ENCODE data around the gene SLC22A1.
"Not testable (repeated sequence)": the region's sequence is repeated elsewhere in the genome, so short reads cannot be mapped to it uniquely, and the experiment has no call there.

SLC22A1 gene

DNA sequence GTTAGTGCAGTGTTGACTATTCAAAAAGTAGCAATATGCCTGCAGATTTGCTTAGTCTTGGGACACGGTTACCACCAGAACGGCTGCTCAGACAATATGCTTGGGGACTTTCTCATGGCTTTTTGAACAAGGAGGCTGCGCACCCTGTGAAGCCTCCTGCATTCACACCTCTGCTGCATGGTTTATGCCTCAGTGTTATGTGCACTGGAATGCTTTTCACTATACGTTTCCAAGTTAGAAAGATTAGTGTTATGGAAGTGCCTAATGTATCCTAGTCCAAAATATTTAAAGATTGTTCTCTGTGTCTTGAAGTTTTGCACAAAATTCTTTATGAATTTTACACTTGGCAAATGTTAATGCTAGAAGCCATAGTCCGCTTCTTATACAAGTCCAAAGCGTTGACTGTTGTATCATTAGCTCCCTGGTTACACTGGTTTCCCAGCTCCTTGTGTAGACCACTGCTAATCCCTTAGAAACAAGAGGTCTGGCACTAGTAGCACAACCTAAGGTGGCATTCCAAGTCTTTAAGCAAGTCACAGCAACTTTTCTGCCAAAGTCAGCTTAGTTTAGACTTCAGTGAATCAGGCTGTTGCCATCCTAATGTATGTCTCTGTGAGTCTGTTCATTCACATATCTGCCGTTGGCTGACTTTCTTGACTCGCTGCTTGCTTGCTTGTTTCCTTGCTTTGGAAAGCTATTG lies 26.3 kb upstream of the SLC22A1 start:
- FAIRE-seq, result no peak

- FAIRE-seq, result no peak
Observed at GRCh38 chr6:160101277-160102205, 20.1 kb upstream of the SLC22A1 start.

DNA sequence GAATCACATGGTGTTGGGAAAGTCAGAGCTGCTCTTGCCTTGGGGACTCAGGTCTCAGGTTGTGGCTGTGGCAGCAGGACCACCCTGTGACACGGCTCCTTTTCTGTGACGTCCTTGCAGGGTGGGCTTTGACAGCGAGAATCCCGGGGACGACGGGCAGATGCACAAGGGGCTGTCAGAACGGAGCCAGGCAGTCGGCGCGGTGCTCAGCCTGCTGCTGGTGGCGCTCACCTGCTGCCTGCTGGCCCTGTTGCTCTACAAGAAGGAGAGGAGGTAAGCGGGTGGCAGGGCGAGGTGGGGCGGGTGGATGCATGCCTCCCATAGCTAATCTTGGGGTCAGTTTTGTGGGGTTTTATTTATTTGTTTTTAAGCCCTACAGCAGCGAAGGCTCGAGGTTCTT lies 19.2 kb upstream of the SLC22A1 start:
- FAIRE-seq, result no peak

DNA sequence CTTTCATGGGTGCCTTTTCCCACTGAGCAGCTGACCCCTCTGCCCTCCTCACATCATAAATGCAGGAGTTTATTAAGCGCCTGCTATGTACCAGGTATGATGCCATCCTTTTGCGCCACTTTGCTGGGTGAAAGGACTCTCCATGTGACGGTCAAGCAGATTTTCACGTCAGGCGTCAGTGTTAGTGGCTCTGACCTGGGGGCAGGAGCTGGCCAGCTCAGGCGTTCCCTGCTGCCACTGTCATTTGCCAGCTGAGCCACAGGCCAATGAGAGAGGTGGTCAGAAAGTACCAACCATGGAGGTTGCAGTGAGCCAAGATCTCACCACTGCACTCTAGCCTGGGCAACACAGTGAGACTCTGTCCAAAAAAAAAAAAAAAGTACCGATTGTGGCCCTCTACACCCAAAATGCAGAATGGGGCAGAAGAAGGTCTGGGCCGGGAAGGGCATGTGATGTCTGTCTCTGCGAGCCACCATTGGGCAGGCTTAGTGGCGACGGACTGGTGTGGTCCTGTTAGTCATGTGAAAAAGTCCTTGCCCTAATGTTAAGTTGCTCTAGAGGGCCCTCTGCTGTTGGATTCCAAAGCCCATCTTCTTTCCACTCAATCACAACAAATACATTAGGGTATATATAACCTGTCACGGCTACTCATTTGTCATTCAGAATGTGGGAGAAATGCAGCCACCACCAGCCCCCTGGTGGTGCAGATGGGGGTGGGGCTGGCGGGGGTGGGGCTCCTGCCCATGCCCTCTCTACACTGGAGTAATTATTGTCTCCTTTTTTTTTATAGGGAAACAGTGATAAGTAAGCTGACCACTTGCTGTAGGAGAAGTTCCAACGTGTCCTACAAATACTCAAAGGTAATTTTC lies 18.4 kb upstream of the SLC22A1 start:
- no peak for FAIRE-seq

GRCh38 chr6:160103825-160104100 lies 17.9 kb upstream of the SLC22A1 start:
- FAIRE-seq, result no peak

- no peak for FAIRE-seq
Observed at GRCh38 chr6:160104821-160105517, 16.6 kb upstream of the SLC22A1 start.

DNA sequence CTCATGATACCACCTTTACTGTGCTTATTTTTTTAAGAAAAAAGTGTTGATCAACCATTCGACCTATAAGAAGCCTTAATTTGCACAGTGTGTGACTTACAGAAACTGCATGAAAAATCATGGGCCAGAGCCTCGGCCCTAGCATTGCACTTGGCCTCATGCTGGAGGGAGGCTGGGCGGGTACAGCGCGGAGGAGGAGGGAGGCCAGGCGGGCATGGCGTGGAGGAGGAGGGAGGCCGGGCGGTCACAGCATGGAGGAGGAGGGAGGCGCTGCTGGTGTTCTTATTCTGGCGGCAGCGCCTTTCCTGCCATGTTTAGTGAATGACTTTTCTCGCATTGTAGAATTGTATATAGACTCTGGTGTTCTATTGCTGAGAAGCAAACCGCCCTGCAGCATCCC lies 15.6 kb upstream of the SLC22A1 start:
- FAIRE-seq, result no peak

GRCh38 chr6:160106701-160107100 lies 14.9 kb upstream of the SLC22A1 start:
- FAIRE-seq, result no peak

DNA sequence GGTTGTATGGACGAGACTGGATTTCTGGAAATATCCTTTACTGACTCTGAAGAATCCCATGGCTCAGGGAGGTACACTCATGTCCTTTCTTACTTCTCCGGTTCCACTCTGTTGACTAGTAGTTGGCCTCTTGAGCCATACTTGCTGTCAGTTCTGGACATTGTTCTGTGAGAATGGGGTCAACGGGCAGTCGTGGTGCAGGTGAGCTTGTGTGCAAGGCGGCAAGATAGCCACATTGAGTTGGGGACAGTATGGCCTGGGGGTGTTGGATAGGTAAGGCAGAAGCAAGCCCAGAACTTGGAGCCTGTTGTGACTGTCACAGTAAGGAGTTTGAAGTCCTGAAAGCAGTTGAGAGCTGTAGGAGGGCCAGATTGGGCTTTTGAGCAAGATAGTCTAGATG lies 13.5 kb upstream of the SLC22A1 start:
- FAIRE-seq, result no peak

GRCh38 chr6:160110586-160111123 lies 11.0 kb upstream of the SLC22A1 start:
- FAIRE-seq, result no peak

DNA sequence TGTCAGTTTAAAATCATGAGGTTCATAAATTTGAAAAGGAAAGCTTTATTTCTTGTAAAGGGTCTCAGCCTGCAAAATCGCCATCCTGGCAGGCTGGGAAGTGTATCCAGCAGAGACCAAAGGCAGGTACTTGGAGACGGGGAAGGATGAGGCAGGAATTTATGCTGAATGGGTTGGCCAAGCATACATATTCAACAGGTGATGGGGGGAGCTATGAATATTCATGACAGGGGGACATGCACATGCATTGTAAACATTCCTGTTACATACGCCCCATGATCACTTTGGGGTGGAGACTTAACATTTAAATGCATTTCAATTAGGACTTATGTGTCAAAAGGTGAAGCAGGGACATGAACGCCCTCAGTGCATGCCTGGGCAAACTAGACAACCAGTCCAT lies 9.8 kb upstream of the SLC22A1 start:
- no peak for FAIRE-seq

GRCh38 chr6:160112628-160113299 lies 8.9 kb upstream of the SLC22A1 start:
- no peak for FAIRE-seq

DNA sequence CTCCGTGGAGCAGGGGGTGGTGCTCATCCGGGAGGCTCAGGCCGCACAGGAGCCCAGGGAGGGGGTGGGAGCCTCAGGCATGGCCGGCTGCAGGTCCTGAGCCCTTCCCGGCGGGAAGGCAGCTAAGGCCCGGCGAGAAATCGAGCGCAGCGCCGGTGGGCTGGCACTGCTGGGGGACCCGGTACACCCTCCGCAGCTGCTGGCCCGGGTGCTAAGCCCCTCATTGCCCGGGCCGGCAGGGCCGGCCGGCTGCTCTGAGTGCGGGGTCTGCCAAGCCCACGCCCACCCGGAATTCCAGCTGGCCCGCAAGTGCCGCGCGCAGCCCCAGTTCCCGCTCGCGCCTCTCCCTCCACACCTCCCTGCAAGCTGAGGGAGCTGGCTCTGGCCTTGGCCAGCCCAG lies 7.1 kb upstream of the SLC22A1 start:
- not testable (repeated sequence) for FAIRE-seq

GRCh38 chr6:160115421-160115820 lies 6.2 kb upstream of the SLC22A1 start:
- no peak for FAIRE-seq

GRCh38 chr6:160116411-160116810 lies 5.2 kb upstream of the SLC22A1 start:
- FAIRE-seq, result no peak

- FAIRE-seq, result no peak
Observed at GRCh38 chr6:160117137-160117536, 4.5 kb upstream of the SLC22A1 start.

GRCh38 chr6:160118620-160119229 lies 2.9 kb upstream of the SLC22A1 start:
- FAIRE-seq, result no peak

DNA sequence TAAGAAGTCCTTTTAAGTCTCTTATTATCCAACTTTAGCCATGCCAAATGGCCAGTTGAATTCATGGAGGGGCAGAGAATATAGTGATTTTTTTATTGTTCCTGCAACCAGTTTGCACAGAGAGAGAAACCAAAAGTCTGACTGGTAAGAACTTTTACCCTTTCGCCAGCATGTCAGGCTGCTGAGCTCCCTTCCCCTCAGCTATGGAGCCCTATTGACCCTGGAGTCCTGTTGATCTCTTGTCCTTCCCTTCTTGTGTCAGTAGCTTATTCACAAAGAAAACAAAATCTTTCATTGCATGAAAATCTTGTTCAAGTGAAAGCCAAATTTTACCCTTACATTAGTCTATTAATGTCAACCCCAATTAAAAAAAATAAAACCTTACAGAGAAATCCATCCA lies 1.5 kb upstream of the SLC22A1 start:
- FAIRE-seq, result no peak

DNA sequence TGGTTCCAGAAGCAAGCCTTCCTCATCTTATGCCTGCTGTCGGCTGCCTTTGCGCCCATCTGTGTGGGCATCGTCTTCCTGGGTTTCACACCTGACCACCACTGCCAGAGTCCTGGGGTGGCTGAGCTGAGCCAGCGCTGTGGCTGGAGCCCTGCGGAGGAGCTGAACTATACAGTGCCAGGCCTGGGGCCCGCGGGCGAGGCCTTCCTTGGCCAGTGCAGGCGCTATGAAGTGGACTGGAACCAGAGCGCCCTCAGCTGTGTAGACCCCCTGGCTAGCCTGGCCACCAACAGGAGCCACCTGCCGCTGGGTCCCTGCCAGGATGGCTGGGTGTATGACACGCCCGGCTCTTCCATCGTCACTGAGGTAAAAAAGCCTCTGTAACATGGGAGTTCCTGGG lies 366 bp downstream of the SLC22A1 start:
- no peak for FAIRE-seq

- FAIRE-seq, result no peak
Observed at GRCh38 chr6:160122744-160123143, 1.1 kb downstream of the SLC22A1 start.

- FAIRE-seq, result no peak
Observed at GRCh38 chr6:160124007-160124406, 2.4 kb downstream of the SLC22A1 start.

Measured in colon (tissue), 2 donors.